Measurements from ENCODE around the gene KCTD10. TPM values are rescaled to one million over a fixed set of nuclear protein-coding genes. Genes with fewer than 3 reads are reported as not detected.
A peak's percentile ranks its signal among the peaks of the same experiment; 100 is the strongest.

KCTD10 gene
- total and polyA plus RNA-seq, 8 donors, result 6.7 to 16.7 (median 10.7) TPM

GRCh38 chr12:109479761-109480160 lies 2.7 kb upstream of the KCTD10 start:
- FAIRE-seq, result no peak
- no peak for ATAC-seq
- 65 to 69% methylated on average over 1 of the region's 1 CpG for WGBS, 2 donors
- Histone ChIP-seq H3K27me3 (no peaks in the 10 kb centered on the region), H3K36me3 (peaks cover 0 to 20% (median 10%) of the 10 kb centered on the region in 3 donors), H3K9me3 (no peaks in the 10 kb centered on the region), H3K4me3 (no peak overlapping the region), H3K4me1 (peaks cover 0 to 16% (median 7%) of the 10 kb centered on the region in 3 donors), H3K27ac (no peak overlapping the region)
- DNase-seq, result no peak
- no peak for TF ChIP-seq CTCF (IDR thresholded peaks at IDR 0.05)
- intact Hi-C loops (cut with DNase I), result no loop called here

GRCh38 chr12:109477963-109478315 lies 839 bp upstream of the KCTD10 start:
- Histone ChIP-seq H3K9me3 (no peaks in the 10 kb centered on the region), H3K27ac (peak overlapping the region; percentile 87 to 95 (median 92)), H3K36me3 (peaks cover 0 to 5% (median 0%) of the 10 kb centered on the region in 3 donors), H3K4me3 (peak overlapping the region; percentile 78 to 100 (median 88)), H3K4me1 (peaks cover 0 to 16% (median 7%) of the 10 kb centered on the region in 3 donors), H3K27me3 (no peaks in the 10 kb centered on the region)
- intact Hi-C loops (cut with DNase I), result no loop called here
- no peak for ATAC-seq
- WGBS, 2 donors, result 1 to 2% methylated on average over 9 of the region's 9 CpGs
- TF ChIP-seq CTCF (IDR thresholded peaks at IDR 0.05), result no peak
- FAIRE-seq, result no peak
- no peak for DNase-seq

GRCh38 chr12:109476807-109477184 lies 304 bp downstream of the KCTD10 start:
- no peak for TF ChIP-seq CTCF (IDR thresholded peaks at IDR 0.05)
- H3K4me3 ChIP-seq, result peak overlapping the region; percentile 78 to 100 (median 88)
- no peaks in the 10 kb centered on the region for H3K9me3 ChIP-seq
- FAIRE-seq (no peak), ATAC-seq (peak in 3 of 4 donors; percentile 2 to 20 (median 4)), DNase-seq (no peak)
- peak overlapping the region in 3 of 4 donors; percentile 87 to 95 (median 93) for H3K27ac ChIP-seq
- peaks cover 0 to 16% (median 7%) of the 10 kb centered on the region in 3 donors for H3K4me1 ChIP-seq
- H3K36me3 ChIP-seq, result peaks cover 0 to 2% (median 0%) of the 10 kb centered on the region in 3 donors
- WGBS, 2 donors, result 1 to 2% methylated on average over 11 of the region's 11 CpGs
- no peaks in the 10 kb centered on the region for H3K27me3 ChIP-seq
- intact Hi-C loops (cut with DNase I), result no loop called here

- ATAC-seq, result peak in 1 of 4 donors; percentile 6
- no peak for DNase-seq
- WGBS, 2 donors, result 14% methylated on average over 19 of the region's 19 CpGs
Measured at GRCh38 chr12:109475993-109476806, 900 bp downstream of the KCTD10 start.

More at GRCh38 chr12:109475993-109476806, 900 bp downstream of the KCTD10 start:
- TF ChIP-seq CTCF (IDR thresholded peaks at IDR 0.05), result no peak
- Histone ChIP-seq H3K4me1 (peaks cover 0 to 16% (median 7%) of the 10 kb centered on the region in 3 donors), H3K36me3 (no peaks in the 10 kb centered on the region), H3K27ac (no peak overlapping the region), H3K4me3 (peak overlapping the region; percentile 78 to 100 (median 88)), H3K9me3 (no peaks in the 10 kb centered on the region), H3K27me3 (no peaks in the 10 kb centered on the region)
- FAIRE-seq, result no peak
- intact Hi-C loops (cut with DNase I), result no loop called here

All from pancreas (tissue), 10 donors.